ENCODE measurements around the gene ATP1A4.

Gene ATP1A4

DNA sequence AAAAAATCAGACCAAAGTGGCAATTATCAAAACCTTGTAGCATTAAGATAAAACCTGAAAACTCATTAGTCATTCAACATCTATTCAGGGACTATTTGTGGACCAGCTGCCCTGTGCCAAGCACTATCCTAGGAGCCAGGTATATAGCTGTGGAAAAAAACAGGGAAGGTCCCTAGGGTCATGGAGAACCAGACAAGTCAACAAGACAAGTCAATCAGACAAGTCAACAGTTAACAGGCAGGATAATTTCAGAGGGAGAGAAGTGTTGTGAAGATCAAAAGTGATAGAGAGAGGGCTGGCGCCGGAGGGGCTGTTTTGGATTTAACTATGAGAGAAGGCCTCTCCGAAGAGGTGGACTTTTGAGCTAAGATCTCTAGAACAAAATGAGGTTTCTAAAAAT lies 3.3 kb upstream of the ATP1A4 start:
- no peak for DNase-seq

DNA sequence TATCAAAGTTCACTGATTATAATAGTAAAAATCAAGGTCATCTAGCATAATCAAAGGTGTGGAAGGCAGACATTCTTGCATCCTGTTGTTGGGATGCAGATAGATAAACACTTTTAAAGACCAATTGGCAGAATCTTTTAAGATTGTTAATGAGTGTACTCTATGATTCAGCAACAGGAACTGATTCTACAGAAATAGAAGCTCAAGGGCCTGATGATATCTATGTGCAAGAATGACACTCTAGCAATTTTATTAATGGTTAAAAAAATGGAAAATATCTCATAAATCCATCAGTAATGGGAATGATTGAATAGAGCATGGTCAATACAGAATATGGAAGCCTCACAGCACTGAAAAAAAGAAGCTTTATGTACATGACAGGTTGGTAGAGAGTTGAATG lies 2.2 kb upstream of the ATP1A4 start:
- DNase-seq: no peak

DNA sequence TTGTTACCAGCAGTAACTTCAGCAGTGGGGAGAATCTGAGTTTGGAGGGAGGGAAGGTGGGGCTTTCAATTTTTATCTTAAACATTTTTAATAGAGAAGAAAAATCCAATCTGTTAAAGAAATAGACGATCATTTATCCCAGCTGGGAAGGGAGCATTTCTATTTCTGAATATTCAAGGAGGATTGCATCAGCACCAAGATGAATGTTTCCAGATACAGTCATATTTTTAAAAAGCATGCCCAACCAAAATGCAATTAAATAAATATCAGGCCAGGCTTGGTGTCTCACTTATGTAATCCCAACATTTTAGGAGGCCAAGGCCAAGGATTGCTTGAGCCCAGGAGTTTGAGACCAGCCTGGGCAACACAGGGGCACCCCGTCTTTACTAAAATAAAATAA lies 1.7 kb upstream of the ATP1A4 start:
- no peak for DNase-seq

DNA sequence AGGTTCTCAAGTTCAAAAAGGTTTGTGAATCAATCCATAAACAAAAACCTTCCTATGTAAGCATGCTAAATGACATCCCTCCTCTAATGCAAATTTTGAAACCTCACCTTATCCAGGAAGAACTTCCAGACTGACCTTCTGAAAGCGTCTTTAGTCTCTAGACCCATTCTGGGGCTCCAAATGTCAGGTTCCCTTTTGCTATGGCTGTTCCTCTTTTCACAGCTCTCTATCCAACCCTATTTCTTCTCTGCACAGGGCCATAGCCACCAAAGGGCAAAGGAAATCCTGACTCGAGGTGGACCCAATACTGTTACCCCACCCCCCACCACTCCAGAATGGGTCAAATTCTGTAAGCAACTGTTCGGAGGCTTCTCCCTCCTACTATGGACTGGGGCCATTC lies 3.4 kb downstream of the ATP1A4 start:
- DNase-seq: no peak

DNA sequence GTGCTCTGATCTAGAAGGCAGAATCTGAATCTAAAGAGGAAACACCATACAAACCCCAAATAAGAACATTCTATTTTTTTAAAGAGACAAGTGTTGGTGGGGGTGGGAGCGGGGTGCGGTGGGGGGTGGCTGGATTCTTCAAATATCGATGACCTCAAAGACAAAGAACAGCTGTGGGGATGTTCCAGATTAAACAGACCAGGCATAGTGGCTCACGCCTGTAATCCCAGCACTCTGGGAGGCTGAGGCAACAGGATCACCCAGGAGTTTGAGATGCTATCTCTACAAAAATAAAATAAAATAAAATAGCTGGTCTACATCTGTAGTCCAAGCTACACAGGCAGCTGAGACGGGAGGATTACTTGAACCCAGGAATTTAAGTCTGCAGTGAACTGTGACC lies 5.0 kb downstream of the ATP1A4 start:
- no peak for DNase-seq

DNA sequence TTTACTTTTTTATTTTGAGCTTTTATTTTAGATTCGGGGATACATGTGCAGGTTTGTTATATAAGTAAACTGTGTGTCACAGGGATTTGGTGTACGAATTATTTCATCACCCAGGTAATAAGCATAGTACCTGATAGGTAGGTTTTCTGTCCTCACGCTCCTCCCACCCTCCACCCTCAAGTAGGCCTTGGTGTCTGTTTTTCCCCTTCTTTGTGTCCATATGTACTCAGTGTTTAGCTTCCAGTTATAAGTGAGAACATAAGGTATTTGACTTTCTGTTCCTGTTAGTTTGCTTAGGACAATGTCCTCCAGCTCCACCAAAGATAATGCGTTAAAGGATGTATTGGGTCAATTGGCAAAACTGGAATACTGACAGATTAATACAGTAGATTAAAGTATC lies 5.8 kb downstream of the ATP1A4 start:
- no peak for DNase-seq

DNA sequence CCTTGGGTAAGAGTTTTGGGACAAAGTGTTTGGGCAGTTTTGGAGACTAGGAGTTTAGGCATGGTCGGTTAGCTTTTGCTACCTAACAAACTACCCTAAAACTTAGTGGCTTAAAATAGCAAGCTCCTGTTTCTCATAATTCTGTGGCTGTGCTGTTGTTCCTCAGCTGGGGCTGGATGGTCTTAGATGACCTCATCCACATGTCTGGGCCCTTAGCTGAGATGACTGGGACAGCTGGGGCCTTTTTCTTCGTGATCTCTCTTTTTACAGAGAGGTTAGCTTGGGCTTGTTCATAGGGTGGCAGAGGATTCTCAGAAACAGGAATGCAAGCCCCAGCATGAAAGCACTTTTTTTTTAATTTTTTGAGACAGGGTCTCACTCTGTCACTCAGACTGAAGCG lies 6.6 kb downstream of the ATP1A4 start:
- DNase-seq: no peak

DNA sequence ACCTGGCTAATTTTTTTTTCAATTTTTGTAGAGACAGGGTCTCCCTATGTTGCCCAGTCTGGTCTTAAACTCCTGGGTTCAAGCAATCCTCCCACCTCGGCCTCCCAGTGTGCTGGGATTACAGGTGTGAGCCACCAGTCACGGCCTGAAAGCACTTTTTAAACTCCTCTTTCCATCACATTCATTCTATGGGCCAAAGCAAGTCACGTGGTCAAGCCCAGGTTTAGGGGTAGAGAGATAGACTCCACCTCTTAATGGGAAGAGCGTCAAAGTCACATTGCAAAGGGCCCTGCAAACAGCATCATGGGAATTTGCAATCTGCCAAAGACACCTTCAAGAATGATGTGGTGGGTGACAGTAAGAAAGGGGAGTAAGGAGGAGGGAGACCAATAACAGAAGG lies 7.1 kb downstream of the ATP1A4 start:
- DNase-seq: no peak

DNA sequence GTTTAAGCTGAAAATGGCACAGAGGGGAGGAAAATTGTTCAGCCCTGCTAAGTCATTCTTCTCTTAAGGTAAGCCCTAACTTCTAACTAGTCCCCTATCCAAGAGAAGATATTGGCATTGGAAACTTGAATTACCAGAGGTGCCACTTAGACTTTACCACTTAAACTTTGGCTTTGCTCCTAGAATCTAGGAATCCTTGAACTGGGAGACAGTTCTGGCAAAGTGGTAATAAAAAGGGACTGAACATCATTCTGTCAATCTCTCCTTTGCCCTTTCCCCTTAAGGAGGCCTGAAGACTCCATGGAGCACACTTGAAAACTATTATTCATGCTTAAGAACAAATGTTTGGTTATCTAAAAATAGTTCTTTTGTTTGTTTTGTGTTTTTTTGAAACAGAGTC lies 8.4 kb downstream of the ATP1A4 start:
- peak; percentile 97 for DNase-seq

DNA sequence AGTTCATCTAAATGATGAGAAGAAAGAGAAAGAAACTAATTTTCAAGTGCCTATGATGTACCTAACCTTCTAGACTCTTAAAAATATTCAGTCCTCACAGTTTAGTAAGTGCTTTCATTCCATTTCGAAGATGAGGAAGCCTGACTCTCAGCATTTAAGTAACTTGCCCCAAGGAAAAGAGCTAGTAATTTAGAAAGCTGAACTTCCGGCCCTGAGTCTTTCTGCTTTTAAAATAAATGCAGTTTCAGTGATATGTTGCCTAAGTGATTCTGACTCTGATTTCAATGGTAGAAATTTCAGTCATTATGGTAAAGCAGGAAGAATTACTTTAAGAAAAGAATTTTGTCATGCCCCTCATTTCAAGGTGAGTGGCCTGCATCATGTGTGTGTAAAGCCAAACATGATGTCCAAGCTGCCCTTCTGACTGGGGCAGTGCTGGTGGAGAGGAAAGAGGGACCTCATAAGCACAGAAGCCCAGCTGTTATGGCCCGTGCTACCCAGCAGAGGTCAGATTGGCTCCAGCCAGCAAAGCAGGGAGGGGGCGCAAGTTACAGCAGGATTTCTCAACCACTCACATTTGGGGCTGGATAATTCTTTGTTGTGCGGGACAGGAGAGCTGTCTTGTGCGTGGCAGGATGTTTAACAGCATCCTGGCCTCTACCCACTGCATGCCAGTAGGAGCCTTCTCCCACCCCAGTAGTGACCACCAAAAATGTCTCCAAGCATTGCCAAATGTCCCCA lies 10.7 kb downstream of the ATP1A4 start:
- no peak for DNase-seq

DNA sequence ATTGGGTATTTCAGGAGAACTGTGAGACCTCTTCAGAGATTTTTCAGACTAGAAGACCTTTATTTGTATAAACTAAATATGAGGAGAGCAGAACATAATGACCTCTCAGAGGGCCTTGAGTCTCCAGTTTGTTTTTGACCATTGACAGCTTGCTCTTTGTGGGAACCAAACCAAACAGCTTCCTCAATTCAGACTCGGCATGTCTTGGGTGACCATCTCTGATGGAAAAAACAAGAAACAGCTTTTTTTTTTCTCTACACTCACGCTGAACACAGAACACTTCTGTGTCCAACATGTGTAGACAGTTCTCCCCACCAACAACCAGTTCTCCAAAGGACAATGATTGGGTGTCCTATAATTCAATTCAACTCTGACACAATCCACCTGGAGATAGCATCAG lies 11.5 kb downstream of the ATP1A4 start:
- DNase-seq: no peak

DNA sequence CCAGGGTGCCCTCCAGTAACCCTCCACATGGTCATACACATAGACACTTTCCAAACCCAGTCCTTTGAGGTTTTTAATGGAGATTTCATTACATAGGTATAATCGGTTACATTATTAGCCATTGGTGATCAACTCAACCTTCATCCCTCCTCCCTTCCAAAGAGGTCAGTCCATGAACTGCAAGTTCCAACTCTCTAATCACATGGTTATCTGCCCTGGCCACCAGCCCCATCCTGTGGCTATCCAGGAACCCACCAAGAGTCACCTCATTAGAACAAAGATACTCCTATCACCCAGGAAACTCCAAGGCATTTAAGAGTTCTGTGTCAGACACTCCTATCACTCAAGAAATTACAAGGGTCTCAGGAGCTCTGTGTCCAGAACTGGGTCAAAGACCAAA lies 12.2 kb downstream of the ATP1A4 start:
- DNase-seq: no peak

DNA sequence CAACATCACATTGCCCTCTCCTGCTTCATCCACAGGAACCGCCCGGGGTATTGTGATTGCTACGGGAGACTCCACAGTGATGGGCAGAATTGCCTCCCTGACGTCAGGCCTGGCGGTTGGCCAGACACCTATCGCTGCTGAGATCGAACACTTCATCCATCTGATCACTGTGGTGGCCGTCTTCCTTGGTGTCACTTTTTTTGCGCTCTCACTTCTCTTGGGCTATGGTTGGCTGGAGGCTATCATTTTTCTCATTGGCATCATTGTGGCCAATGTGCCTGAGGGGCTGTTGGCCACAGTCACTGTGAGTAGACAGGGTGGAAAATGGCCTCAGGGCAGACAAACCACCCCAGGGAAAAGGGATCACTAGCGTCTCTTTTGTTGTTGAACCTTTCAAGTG lies 12.7 kb downstream of the ATP1A4 start:
- DNase-seq: no peak

DNA sequence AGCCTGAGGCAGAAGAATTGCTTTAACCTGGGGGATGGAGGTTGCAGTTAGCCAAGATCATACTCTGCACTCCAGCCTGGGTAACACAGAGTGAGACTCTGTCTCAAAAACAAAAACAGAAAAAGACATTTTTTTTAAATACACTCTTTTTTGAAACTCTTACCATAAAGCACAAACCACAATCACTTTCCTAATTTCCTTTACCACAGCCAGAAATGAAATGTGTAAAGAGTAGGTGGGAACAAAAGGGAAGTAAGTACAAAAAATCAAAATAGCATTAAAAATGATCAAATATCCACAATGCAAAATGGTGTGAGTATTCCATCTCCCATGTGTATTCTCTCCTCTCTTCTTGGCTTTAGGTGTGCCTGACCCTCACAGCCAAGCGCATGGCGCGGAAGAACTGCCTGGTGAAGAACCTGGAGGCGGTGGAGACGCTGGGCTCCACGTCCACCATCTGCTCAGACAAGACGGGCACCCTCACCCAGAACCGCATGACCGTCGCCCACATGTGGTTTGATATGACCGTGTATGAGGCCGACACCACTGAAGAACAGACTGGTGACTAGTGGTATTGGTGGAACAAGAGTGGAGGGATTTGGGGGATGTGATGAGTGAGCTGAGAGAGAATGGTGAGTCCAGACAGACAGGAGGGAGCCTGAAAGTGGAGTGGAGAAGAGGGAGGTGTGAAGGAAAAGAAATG lies 14.9 kb downstream of the ATP1A4 start:
- DNase-seq: peak; percentile 5

DNA sequence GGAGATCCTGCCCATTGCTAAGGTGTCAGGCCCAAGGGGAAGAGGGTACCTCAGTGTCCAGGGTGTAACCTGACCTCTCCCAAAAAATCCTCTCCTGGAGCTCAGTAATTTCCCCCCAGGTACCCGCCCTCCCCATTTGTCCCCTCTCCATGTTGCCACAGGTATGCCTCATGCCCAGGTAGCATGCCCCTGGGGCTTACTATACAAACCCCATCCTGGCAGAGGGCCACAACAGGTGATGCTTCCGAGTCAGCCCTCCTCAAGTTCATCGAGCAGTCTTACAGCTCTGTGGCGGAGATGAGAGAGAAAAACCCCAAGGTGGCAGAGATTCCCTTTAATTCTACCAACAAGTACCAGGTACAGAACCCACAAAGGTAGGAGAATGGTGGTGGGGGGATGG lies 15.7 kb downstream of the ATP1A4 start:
- DNase-seq: peak; percentile 75

DNA sequence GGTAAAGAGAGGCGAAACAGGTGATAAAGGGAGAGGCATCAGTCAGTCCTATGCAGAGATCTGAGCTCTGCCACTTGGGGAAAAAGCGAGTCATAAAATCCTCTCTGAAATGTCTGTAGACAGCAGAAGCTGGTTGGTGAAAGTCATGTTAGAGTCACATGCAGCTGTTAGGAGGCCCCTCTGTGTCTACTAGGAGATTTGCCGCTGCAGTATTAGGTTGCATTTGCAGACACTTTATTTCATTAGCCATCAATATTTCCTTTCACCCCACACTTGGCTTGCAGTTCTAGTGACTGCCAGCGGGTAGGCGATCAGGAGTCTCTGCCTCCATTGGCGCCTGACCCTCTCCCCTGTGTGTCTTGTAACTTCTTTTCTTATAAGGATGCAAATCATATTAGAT lies 16.2 kb downstream of the ATP1A4 start:
- DNase-seq: peak; percentile 19

DNA sequence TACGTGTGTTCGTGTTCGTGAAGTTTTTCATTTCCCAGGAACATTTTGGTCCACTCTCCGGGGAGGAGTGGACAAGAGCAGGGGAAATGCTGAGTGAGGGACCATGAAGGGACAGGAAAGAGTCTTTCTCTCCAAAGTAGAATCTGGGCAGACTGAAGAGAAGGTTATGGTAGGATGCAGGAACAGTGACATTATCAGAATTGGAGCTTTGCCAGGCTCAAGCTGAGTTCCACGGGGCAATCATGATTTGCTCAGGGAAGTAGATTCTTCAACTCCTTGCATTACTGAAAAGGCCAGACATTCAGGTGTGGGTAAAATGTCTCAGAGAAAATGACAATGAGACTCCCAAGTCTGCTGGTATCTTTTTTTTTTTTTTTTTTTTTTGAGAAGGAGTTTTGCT lies 16.6 kb downstream of the ATP1A4 start:
- no peak for DNase-seq

DNA sequence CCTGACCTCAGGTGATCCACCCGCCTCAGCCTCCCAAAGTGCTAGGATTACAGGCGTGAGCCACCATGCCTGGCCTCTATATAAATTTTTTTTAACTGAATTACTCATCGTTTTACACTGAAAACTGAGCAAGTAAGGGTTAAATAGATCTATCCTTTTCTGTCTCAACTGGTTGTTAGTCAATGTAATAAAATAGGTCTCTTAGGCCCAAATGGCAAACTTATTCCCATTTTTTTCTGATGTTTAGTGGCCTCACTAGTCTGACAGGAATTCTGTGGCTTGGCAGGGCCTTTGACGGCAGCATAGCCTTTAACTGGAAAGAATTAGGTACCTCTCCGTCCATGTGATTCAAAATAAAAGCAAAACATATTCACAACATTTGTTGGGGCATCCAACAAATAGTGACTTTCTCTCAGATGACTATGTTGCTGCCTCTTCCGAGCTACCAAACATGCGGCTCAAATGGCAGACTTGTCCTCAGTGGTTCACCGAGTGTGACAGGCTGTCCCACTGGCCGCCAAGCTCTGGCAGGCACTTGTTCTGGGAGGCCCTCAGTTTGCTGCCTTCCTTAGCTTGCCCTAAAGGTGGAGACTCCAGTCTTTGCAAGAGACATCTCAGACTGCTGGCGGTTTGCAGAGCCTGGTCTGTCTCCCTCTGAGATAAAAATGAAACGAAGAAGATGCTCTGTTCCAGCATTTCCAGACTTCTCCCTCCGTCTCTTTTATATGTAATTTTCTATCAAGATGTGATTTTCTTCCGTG lies 17.4 kb downstream of the ATP1A4 start:
- DNase-seq: no peak

DNA sequence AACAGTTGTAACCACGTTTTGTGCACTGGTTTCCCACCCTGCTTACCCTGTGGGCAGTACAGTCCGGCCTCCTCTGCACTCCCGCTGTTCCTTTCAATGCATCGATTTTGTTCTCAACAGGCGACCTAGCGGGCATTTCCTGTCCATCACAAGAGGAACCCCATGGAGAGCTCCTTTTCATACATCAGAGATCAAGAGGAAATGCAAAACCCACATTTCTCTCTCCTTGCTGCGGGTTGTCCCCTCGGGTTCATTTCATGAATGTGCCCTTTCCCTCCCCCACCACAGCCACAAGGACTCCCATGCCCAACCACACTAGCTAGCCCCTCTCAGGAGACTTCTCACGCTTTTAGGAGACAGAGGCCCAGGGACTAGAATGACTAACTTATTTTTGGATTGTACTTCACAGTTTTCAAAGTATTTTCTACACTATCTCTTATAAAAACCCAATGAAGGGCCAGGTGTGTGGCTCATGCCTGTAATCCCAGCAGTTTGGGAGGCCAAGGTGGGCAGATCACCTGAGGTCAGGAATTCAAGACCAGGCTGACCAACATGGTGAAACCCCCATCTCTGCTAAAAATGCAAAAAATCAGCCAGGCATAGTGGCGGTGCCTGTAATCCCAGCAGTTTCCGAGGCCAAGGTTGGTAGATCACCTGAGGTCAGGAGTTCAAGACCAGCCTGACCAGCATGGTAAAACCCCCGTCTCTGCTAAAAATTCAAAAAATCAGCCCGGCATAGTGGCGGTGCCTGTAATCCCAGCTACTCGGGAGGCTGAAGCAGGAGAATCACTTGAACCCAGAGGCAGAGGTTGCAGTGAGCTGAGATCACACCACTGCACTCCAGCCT lies 18.4 kb downstream of the ATP1A4 start:
- peak; percentile 34 for DNase-seq

DNA sequence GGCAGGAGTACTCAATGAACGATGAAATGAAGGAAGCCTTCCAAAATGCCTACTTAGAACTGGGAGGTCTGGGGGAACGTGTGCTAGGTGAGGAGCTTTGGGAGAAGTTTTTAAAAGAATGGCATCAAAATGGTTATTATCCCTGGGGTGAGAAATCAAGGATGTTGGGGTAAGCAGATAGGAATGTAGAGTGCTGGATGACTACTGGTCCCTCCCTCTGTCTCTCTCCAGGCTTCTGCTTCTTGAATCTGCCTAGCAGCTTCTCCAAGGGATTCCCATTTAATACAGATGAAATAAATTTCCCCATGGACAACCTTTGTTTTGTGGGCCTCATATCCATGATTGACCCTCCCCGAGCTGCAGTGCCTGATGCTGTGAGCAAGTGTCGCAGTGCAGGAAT lies 20.0 kb downstream of the ATP1A4 start:
- no peak for DNase-seq

DNA sequence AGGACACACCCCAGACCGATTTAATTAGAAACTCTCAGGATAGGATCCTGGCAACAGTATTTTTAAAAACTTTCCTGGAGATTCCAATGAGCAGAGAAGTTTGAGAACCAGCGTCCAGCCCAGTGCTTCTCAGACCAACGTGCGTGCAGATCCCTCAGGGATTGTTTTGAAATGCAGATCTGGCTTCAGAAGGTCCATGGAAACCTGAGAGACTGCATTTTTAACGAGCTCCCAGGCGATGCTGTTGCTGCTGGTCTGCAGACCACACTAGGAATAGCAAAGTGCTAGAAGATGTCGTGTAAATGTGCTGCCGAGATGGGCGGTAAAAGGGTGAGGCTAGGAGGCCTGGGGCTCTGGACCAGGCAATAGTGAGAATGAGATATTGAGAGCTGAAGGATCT lies 20.6 kb downstream of the ATP1A4 start:
- DNase-seq: no peak

DNA sequence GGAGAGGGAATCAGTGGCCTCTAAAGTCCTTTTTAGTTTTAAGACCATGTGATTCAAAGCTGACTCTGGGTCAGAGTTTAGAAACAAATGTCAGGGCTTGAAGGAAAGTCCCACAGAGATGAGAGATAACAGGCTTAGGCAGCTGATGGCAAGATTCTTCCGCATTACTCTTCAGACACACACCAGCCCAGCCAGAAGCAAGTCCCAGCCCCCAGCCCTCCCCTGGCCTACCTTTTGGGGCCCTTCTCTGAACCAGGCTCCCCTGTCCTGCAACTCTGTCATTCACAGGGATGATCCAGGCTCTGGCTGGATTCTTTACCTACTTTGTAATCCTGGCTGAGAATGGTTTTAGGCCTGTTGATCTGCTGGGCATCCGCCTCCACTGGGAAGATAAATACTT lies 25.8 kb downstream of the ATP1A4 start:
- no peak for DNase-seq

DNA sequence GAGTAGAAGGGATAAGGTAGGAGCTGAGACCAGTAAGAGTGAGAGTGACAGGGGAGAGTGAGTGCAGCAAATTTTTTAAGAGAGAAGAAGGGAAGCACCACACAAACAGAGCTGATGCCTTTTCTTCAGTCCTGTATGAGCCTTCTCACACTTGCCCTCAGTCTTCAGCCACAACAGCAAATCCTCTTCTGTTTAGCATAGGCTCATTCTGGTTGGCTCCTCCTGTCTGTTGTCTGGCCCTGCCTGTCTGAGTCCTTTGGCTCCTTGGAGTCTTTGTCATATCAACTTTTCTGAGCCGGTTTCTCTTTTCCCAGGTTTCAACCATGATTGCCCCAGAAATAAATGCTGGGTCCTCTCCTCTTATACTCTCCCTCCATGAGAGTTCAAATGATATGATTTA lies 26.3 kb downstream of the ATP1A4 start:
- DNase-seq: no peak

All from DMS79 (cell line).